Keratinocyte (primary cell): ENCODE data around the gene ZSCAN1.

ENCODE experiments used
- EZH2 ChIP-seq: IDR thresholded peaks from one replicate; pipeline ENCODE4 v1.6.1; 2012; ENCODE audit warnings: inconsistent platforms, mild to moderate bottlenecking, low read length, moderate library complexity
- TF ChIP-seq, protein P1 (sequence below), 3 experiments: IDR thresholded peaks in 1 of 3; conservative IDR thresholded peaks in 1 of 3; optimal IDR thresholded peaks in 1 of 3; 2 replicates in 2 of 3; 3 replicates in 1 of 3; pipeline versions ENCODE3 to v1.5.1; 2011; ENCODE audit warnings: low read length in 3 of 3, mild to moderate bottlenecking in 3 of 3, moderate library complexity in 2 of 3, control low read depth in 1 of 3, inconsistent platforms in 1 of 3; ENCODE audit not compliant: insufficient read depth in 2 of 3; ENCODE audit errors: extremely low read depth in 1 of 3

- TF ChIP-seq, protein P1, sequence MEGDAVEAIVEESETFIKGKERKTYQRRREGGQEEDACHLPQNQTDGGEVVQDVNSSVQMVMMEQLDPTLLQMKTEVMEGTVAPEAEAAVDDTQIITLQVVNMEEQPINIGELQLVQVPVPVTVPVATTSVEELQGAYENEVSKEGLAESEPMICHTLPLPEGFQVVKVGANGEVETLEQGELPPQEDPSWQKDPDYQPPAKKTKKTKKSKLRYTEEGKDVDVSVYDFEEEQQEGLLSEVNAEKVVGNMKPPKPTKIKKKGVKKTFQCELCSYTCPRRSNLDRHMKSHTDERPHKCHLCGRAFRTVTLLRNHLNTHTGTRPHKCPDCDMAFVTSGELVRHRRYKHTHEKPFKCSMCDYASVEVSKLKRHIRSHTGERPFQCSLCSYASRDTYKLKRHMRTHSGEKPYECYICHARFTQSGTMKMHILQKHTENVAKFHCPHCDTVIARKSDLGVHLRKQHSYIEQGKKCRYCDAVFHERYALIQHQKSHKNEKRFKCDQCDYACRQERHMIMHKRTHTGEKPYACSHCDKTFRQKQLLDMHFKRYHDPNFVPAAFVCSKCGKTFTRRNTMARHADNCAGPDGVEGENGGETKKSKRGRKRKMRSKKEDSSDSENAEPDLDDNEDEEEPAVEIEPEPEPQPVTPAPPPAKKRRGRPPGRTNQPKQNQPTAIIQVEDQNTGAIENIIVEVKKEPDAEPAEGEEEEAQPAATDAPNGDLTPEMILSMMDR (optimal IDR thresholded peaks at IDR 0.05 in 1 of 3, IDR thresholded peaks at IDR 0.05 in 1 of 3, conservative IDR thresholded peaks at IDR 0.05 in 1 of 3; ENCODE audit: extremely low read depth in 1 of 3, insufficient read depth in 2 of 3, low read length in 3 of 3): no peak
- no peak for TF ChIP-seq EZH2
These were observed 53.2 kb downstream of the ZSCAN1 start for GRCh38 chr19:58086825-58087710.
